GM23248 (cell line): ENCODE measurements around the gene COPG1. TPM values are rescaled to one million over a fixed set of nuclear protein-coding genes. Genes with fewer than 3 reads are reported as not detected.
A peak's percentile ranks its signal among the peaks of the same experiment; 100 is the strongest.

Source experiments
- DNase-seq: peaks from one replicate; pipeline ENCODE4 v3.0.0-alpha.2; 2015
- H2AFZ ChIP-seq: fragments of 200-600 bp; sonication (generic); 2 replicates; pipeline ENCODE4 v1.6.1; 2016; ENCODE audit warnings: antibody characterized with exemption
- H3F3A ChIP-seq: fragments of 200-600 bp; sonication (generic); 2 replicates; pipeline ENCODE4 v1.6.1; 2016; ENCODE audit warnings: mild to moderate bottlenecking, antibody characterized with exemption, mixed run types; ENCODE audit not compliant: insufficient read depth
- H3K27ac ChIP-seq: fragments of 200-600 bp; sonication (generic); 2 replicates; pipeline ENCODE4 v1.5.1; 2016; ENCODE audit warnings: mild to moderate bottlenecking
- H3K27me3 ChIP-seq: fragments of 200-600 bp; sonication (generic); replicated peaks from 2 replicates; pipeline ENCODE4 v1.6.1; 2016; ENCODE audit warnings: mild to moderate bottlenecking; ENCODE audit not compliant: insufficient read depth
- H3K36me3 ChIP-seq: fragments of 200-600 bp; sonication (generic); 2 replicates; pipeline ENCODE4 v1.6.1; 2016; ENCODE audit warnings: low read depth, mild to moderate bottlenecking
- H3K4me1 ChIP-seq: fragments of 200-600 bp; sonication (generic); 2 replicates; pipeline ENCODE4 v1.6.1; 2016; ENCODE audit warnings: mild to moderate bottlenecking; ENCODE audit not compliant: insufficient read depth
- H3K4me2 ChIP-seq: fragments of 200-600 bp; sonication (generic); one replicate; pipeline ENCODE4 v1.6.1; 2016; ENCODE audit warnings: mild to moderate bottlenecking; ENCODE audit not compliant: unreplicated experiment
- H3K4me3 ChIP-seq: fragments of 200-600 bp; sonication (generic); 2 replicates; pipeline ENCODE4 v1.5.1; 2016; ENCODE audit warnings: mild to moderate bottlenecking
- H3K79me2 ChIP-seq: fragments of 200-600 bp; sonication (generic); 2 replicates; pipeline ENCODE4 v1.6.1; 2016; ENCODE audit warnings: mild to moderate bottlenecking; ENCODE audit not compliant: insufficient read depth
- H3K9ac ChIP-seq: fragments of 200-600 bp; sonication (generic); 2 replicates; pipeline ENCODE4 v1.6.1; 2016; ENCODE audit warnings: mild to moderate bottlenecking
- H3K9me2 ChIP-seq: fragments of 200-600 bp; sonication (generic); 2 replicates; pipeline ENCODE4 v1.6.1; 2016; ENCODE audit warnings: mixed run types, mild to moderate bottlenecking, moderate library complexity; ENCODE audit not compliant: insufficient read depth
- H3K9me3 ChIP-seq: fragments of 200-600 bp; sonication (generic); one replicate; pipeline ENCODE4 v1.6.1; 2017; ENCODE audit warnings: low read depth
- H4K20me1 ChIP-seq: fragments of 200-600 bp; sonication (generic); 2 replicates; pipeline ENCODE4 v1.6.0; 2016; ENCODE audit not compliant: insufficient read depth
- EZH2 ChIP-seq: fragments of 200-600 bp; sonication (generic); IDR thresholded peaks from 2 replicates; pipeline ENCODE4 v1.6.1; 2018; ENCODE audit warnings: antibody characterized with exemption, mild to moderate bottlenecking; ENCODE audit not compliant: insufficient read depth, poor library complexity, severe bottlenecking
- EZH2phosphoT487 ChIP-seq: fragments of 200-600 bp; sonication (generic); IDR thresholded peaks from 2 replicates; pipeline ENCODE4 v1.6.1; 2018; ENCODE audit warnings: antibody characterized with exemption, moderate library complexity, mild to moderate bottlenecking, low read depth; ENCODE audit not compliant: insufficient read depth
- WGBS, 2 experiments: methylation state at CpG; one replicate each; pipeline ENCODE4 v1.1.6; 2015 to 2017; ENCODE audit warnings: low lambda C conversion rate in 2 of 2, low coverage in 1 of 2; ENCODE audit errors: missing lambda C conversion rate in 2 of 2; 5-methylcytosine and 5-hydroxymethylcytosine counted together
- in situ Hi-C: fragments of 300-500 bp; cut with MboI; formaldehyde crosslinking; loops from 2 replicates; pipeline ENCODE4 v1.15.0; 2020
- polyA plus RNA-seq: library from polyadenylated mRNA; unstranded; fragments of >200 nt; fragmentation: Nextera tagmentation; extraction: Ambion mirVana; gene quantifications from 2 replicates; pipeline ENCODE4 v1.2.1, GENCODE V29; 2016
- total RNA-seq: library from RNA; depleted of rRNA; stranded (reverse); fragments of >200 nt; shearing (Covaris generic); gene quantifications from 2 replicates; pipeline ENCODE4 v1.2.3, GENCODE V29; 2014

The COPG1 gene
- total and polyA plus RNA-seq, 2 experiments from 2014 or later: 254 to 298 TPM

DNA sequence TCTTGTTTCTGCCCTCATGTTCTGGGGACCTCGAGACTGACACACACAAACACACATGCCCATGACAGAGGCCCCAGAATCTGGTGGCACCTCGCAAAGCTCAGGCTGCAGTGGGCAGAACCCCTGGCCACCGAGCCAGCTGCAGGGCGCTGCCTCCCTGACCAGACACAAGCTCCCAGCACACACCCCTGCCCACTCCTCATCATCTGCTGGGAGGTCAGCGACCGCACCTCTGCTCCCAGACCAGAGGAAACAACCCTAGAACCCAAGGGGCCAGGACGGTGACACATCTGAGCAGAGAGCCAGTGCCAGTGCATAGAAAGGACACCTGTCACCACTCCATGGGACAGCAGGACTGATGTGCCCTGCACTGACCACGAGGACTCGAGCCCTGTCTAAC is 72.5 kb downstream of the COPG1 start:
- Histone ChIP-seq H3K27me3 (no peaks in the 10 kb centered on the region), H3K9me3 (no peaks in the 10 kb centered on the region), H3K79me2 (peaks cover 4% of the 10 kb centered on the region; the same call in 1 of the 2 replicates), H3K36me3 (no peaks in the 10 kb centered on the region), H3F3A (no peaks in the 10 kb centered on the region), H3K4me1 (no peaks in the 10 kb centered on the region), H3K9me2 (no peaks in the 10 kb centered on the region), H4K20me1 (no peaks in the 10 kb centered on the region), H3K27ac (no peak overlapping the region), H3K4me2 (no peak overlapping the region), H3K9ac (no peak overlapping the region), H2AFZ (no peak overlapping the region), H3K4me3 (no peak overlapping the region)
- no peak for TF ChIP-seq EZH2phosphoT487
- no peak for TF ChIP-seq EZH2
- in situ Hi-C loops: no loop called here
- no peak for DNase-seq
- 95 to 96% methylated on average over 9 of the region's 9 CpGs for WGBS, 2 experiments

DNA sequence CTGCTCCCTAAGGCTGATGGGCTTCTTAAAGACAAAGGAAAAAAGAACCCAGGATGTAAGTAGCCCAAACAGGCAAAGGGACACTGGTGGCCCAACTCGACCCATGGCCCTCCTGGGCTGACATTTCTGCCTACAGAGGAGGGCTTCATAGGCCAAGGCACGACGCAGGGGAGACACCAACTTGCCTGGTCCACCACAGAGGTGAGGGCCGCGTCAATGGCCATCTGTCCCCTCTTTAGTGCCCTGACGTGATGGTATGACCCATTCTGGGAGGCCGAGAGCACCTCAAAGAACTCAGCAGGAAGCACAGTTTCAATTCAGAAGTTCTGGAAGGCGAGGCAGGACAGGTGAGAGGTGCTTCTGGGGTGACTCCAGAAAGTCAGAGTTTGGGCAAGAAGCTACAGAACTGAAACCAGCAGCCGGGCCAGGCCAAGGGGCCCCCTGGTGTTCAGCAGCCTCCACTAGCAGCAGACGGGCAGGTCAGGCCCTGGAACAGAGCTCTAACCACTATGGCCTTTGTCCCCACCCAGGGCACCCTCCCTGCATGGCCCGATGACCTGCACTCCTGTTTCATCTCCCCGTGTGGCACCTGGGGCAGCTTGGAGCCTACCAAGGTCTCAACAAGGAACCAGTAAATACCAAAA is 74.4 kb downstream of the COPG1 start:
- in situ Hi-C loops: no loop called here
- TF ChIP-seq EZH2phosphoT487 (no peak), EZH2 (no peak)
- no peaks in the 10 kb centered on the region for H3K36me3 ChIP-seq
- no peaks in the 10 kb centered on the region for H3K27me3 ChIP-seq
- no peaks in the 10 kb centered on the region for H3K9me2 ChIP-seq
- H3K9me3 ChIP-seq: no peaks in the 10 kb centered on the region
- 84 to 88% methylated on average over 12 of the region's 12 CpGs for WGBS, 2 experiments
- DNase-seq: peak; percentile 31
- no peak overlapping the region for H3K4me2 ChIP-seq
- no peak overlapping the region for H3K9ac ChIP-seq
- H3K4me1 ChIP-seq: no peaks in the 10 kb centered on the region
- no peaks in the 10 kb centered on the region for H3K79me2 ChIP-seq
- H2AFZ ChIP-seq: no peak overlapping the region
- no peak overlapping the region for H3K4me3 ChIP-seq
- H3F3A ChIP-seq: no peaks in the 10 kb centered on the region
- no peaks in the 10 kb centered on the region for H4K20me1 ChIP-seq
- H3K27ac ChIP-seq: no peak overlapping the region

DNA sequence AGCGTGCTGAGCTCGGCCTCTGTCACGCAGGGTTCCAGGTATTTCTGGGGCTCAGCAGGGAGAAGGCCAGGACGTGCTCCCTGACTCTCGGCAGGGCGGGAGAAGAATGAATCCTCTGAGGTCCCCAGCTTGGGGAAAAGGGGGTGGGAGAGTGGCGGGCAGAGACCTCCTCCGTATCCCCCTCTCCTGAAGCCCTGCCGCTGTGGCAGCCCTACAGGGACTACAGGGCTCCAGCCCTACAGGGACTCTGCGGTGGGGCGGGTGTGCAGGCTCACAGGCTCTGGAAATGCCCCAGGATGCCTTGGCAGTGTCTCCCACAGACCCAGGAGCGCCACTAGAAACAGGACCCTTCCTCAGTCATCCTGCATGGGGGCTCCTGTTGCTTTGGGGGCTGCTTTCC is 75.4 kb downstream of the COPG1 start:
- 95 to 100% methylated on average over 12 of the region's 12 CpGs for WGBS, 2 experiments
- no peak overlapping the region for H3K27ac ChIP-seq
- H3K9me3 ChIP-seq: no peaks in the 10 kb centered on the region
- no peak overlapping the region for H3K9ac ChIP-seq
- H2AFZ ChIP-seq: no peak overlapping the region
- H3K4me3 ChIP-seq: no peak overlapping the region
- no peak for DNase-seq
- H3K36me3 ChIP-seq: no peaks in the 10 kb centered on the region
- no peak for TF ChIP-seq EZH2
- no peak for TF ChIP-seq EZH2phosphoT487
- H3K79me2 ChIP-seq: no peaks in the 10 kb centered on the region
- H3K4me1 ChIP-seq: no peaks in the 10 kb centered on the region
- no peak overlapping the region for H3K4me2 ChIP-seq
- no peaks in the 10 kb centered on the region for H3K27me3 ChIP-seq
- no peaks in the 10 kb centered on the region for H3F3A ChIP-seq
- H3K9me2 ChIP-seq: no peaks in the 10 kb centered on the region
- H4K20me1 ChIP-seq: no peaks in the 10 kb centered on the region
- in situ Hi-C loops: no loop called here

DNA sequence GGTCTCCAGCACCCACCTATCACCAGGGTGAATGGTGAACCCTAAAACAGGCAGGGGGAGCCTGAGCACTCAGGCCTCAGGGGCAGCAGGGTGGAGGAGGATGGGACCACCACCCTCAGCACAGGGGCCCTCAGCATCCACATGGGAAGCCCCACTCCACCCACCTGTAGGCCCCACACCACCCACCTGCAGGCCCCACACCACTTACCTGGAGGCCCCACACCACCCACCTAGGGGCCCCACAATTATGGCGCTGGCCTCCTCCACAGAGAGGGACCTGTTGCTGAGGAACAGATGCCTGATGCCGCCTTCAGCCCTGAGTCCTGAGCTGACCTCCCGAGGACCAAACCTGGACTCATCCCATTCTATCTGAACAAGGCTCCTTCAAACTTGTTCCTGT is 76.0 kb downstream of the COPG1 start:
- Histone ChIP-seq H3K9me2 (no peaks in the 10 kb centered on the region), H3F3A (no peaks in the 10 kb centered on the region), H3K9me3 (no peaks in the 10 kb centered on the region), H3K4me2 (no peak overlapping the region), H2AFZ (no peak overlapping the region), H3K27ac (no peak overlapping the region), H4K20me1 (no peaks in the 10 kb centered on the region), H3K36me3 (no peaks in the 10 kb centered on the region), H3K4me1 (no peaks in the 10 kb centered on the region), H3K4me3 (no peak overlapping the region), H3K79me2 (no peaks in the 10 kb centered on the region), H3K9ac (no peak overlapping the region), H3K27me3 (no peaks in the 10 kb centered on the region)
- WGBS, 2 experiments: 80 to 98% methylated on average over 3 of the region's 3 CpGs
- in situ Hi-C loops: no loop called here
- TF ChIP-seq EZH2phosphoT487 (no peak), EZH2 (no peak)
- DNase-seq: no peak
